ENCODE data around the gene SORBS2.
"Not testable (repeated sequence)": the region's sequence is repeated elsewhere in the genome, so short reads cannot be mapped to it uniquely, and the experiment has no call there.

DNA sequence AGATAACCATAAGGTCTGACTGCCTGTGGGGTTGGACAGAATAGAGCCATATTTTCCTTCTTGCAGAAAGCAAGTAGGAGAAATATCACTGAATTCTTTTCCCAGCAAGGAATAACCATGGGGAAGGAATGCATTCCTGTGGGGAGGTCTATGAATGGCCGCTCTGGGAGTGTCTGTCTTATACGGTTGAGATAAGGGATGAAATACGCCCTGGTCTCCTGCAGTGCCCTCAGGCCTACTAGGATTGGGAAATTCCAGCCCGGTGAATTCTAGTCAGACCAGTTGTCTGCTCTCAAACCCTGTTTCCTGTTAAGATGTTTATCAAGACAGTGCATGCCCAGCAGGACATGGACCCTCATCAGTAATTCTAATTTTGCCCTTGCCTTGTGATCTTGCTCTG, 45.6 kb upstream of the SORBS2 start:
- TF ChIP-seq, protein P1, sequence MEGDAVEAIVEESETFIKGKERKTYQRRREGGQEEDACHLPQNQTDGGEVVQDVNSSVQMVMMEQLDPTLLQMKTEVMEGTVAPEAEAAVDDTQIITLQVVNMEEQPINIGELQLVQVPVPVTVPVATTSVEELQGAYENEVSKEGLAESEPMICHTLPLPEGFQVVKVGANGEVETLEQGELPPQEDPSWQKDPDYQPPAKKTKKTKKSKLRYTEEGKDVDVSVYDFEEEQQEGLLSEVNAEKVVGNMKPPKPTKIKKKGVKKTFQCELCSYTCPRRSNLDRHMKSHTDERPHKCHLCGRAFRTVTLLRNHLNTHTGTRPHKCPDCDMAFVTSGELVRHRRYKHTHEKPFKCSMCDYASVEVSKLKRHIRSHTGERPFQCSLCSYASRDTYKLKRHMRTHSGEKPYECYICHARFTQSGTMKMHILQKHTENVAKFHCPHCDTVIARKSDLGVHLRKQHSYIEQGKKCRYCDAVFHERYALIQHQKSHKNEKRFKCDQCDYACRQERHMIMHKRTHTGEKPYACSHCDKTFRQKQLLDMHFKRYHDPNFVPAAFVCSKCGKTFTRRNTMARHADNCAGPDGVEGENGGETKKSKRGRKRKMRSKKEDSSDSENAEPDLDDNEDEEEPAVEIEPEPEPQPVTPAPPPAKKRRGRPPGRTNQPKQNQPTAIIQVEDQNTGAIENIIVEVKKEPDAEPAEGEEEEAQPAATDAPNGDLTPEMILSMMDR (IDR thresholded peaks at IDR 0.05; ENCODE audit: low read depth, low read length): not testable (repeated sequence)
- TF ChIP-seq POLR2A (IDR thresholded peaks at IDR 0.05; ENCODE audit: extremely low read depth, insufficient read length): not testable (repeated sequence)

All from NB4 (cell line).